ENCODE data around the gene SLC25A42.
"Not testable (repeated sequence)": the region's sequence is repeated elsewhere in the genome, so short reads cannot be mapped to it uniquely, and the experiment has no call there.

The SLC25A42 gene

DNA sequence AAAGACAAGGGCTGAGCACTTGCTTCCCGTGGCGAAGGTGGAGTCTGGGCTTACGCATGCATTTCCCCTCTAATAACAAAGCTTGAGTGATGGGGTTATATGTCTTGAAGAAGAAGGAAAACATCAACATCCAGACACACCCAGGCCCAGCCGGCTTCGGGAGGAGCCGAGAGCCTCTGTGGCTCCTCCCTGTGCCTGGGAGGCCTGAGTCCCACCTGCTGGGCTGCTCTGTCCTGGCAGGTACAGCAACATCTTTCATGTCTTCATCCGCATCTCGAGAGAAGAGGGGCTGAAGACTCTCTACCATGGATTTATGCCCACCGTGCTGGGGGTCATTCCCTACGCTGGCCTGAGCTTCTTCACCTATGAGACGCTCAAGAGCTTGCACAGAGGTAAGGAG, 43.9 kb downstream of the SLC25A42 start:
- no peak for DNase-seq

- peak; percentile 17 for DNase-seq
Observed at GRCh38 chr19:19109601-19110000, 45.8 kb downstream of the SLC25A42 start.

GRCh38 chr19:19110410-19111135, 46.8 kb downstream of the SLC25A42 start:
- DNase-seq = no peak

DNA sequence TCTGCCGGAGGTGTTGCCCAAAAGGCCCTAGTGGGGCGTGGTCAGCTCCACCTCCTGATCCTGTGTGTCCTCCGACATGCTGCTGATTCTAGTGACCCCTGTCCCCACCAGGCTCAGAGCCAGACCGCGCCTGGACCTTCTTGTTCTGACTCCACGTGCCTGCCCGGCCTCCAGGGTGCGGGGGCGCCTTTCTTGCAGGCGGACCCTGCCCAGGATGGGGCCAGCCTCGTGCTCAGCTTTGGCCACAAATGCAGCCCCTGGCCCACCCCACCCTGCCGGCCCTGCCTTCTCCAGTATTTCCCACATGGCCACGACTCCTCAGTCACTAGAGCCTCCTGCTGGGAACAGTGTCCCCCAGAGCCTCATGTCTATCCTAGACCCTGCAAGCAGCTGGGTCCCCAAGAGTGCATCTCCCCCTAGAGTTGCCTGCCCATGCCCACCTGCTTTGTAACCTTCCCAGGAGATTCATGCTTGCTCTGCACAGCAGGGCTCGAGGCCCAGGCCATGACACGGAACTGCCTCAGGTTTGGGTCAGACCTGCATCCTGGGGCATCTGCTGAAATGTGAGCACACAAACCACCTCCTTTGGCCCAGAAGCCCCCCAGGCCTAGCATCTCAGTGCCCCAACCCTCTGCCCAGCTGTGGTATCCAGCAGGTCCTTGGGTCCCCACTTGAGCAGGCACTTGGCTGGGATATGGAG, 47.5 kb downstream of the SLC25A42 start:
- no peak for DNase-seq

DNA sequence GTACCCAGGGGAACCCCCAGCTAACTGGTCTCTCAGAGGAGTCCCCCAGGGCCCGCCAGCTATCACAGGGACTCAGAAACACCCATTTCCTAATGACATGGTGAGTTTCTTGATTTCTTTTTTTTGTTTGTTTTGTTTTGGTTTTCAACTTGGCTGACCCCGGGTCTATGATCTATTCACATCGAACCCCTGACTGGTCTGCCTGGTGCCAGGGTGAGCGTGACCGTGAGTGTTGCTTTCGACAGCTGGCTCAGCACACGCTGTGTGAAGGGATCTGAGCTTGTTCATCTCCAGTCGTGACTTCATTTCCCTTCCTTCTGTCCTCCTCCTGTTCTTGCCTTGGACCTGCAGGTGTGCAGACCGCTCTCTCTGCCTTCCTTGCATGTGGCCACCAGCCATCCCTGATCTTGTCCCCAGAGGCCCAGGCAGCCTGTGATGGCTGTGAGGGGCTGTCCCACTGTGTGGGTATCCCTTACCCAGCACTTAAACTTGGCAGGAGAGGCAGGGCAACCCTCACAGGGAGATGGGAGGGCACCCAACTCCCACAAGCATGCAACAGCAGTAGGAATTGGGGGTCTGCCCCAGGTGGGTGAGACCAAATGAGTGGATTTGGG, 48.3 kb downstream of the SLC25A42 start:
- DNase-seq = no peak

DNA sequence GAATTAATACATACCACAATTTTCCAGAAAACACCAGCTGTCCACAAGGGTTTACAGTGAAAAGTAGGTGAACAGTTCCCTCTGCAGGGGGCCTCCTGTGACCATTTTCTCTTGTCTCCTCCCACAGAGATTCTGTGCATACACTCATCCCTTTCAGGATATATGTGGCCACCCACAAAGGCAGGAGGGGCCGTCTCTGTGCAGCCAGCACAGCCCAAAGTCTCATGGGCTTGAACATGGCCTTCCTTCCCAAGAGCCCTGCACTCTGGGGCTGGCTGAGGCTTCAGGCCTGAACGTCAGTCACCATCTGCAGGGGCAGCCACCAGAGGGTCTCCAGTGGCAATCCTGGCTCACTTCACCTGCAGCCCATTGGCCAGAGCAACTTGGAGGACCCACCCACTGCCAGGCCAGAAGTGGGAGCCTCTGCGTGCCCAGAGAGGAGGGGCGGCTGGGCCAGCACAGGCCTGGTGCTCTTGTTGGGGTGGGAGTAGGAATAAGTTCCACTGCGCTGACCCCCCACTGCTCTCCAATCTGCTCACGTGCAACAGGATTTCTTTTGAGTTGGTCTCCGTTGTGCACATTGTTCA, 49.3 kb downstream of the SLC25A42 start:
- DNase-seq = peak; percentile 37

GRCh38 chr19:19115954-19116353, 52.2 kb downstream of the SLC25A42 start:
- DNase-seq = peak; percentile 15

DNA sequence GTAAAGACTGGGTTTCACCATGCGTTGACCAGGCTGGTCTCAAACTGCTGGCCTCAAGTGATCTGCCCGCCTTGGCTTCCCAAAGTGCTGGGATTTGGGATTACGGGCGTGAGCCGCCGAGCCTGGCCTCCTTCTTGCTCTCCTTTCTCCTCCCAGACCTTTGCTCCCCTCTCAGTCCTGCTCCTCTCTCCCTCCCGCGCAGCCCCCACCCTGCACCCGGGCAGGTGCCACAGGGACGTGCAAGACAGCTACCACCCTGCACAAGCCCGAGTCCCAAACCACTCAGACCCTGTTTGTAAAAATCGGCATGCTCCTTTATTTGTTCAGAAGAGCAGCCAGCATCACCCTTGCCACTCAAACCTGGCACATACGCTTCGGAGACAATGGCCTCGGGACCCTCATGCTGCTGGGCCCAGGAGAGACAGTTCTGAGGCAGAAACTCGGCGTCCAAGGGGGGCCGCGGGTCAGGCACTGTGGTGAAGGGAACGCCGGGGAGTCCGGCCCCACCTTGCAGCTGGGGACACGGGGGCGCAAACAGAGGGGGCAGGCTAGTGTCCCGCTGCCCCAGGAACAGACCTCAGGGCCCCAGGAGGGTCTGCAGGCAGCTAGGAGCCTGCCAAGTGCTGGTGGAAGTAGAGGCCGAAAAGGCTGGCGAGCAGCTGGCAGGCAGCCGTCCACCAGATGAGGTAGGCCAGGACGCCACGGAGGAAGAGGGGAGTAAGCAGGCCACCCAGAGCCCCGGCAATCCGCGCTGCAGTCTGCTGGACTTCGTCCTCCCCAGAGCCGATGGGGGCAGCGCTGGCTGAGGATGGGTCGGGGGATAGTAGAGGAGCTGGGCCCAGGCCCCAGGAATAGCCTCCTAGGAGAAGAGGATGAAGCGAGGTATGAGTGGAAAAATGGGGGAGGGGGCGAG, 55.8 kb downstream of the SLC25A42 start:
- no peak for DNase-seq

DNA sequence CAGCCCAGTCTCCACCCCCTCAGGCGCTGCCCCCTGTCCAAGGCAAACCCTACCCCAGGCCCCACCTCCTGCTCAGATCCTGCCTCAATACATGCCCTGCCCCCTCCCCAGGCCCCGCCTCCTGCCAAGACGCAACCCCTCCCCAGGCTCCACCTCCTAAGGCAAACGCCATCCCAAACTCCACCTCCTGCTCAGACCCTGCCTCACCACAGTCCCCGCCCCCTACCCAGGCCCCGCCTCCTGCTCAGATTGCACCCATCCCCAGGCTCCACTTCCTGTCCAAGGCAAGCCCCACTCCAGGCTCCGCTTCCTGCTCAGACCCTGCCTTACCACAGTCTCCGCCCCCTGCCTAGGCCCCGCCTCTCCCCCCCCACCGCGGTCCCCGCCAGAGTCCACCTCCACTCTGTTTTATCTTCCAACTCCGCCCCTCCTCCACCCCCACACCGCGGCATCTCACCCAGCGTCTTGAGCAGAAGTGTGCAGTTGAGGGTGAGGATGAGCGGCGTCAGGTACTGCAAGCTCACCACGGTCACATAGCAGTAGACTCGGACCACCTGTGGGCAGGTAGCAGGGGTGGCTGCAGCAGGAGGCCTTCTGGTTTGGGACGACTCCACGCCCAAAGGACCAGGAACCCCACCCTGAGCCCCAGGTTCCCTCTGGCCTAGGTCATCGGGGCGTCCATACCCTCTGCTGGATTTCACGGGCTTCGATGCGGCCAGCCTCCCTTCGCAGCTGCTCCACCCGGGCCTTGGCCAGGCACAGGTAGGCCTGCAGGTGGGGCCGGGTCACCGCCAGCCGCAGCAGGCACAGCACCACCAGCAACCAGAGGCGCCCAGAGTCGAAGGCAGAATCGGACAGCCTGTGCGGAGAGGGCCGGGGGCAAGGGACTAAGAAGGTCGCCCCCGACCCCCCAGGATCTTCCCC, 56.8 kb downstream of the SLC25A42 start:
- DNase-seq = peak; percentile 34

DNA sequence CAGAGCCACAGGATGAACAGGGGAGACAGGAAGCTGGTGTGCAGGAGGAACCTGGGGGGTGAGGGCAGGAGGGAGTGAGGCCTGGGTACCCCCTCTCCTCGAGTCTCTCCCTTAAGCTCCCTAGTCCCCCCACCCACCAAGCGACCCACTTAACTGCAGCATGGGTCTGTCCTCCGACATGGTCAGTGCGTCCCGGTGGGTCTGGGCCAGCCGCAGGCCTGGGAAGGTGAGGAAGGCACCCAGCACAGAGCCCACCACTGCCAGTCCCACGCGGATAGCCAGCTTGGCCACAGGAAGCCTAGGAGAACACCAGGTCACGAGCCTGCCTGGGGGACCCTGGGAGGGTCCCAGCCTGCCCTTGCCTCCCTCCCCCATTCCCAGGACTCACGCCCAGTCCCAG, 57.6 kb downstream of the SLC25A42 start:
- no peak for DNase-seq

GRCh38 chr19:19122902-19123301, 59.1 kb downstream of the SLC25A42 start:
- no peak for DNase-seq

- DNase-seq = no peak
Observed at GRCh38 chr19:19123386-19123785, 59.6 kb downstream of the SLC25A42 start.

- no peak for DNase-seq
Observed at GRCh38 chr19:19126102-19126501, 62.3 kb downstream of the SLC25A42 start.

GRCh38 chr19:19131989-19132388, 68.2 kb downstream of the SLC25A42 start:
- DNase-seq = no peak

DNA sequence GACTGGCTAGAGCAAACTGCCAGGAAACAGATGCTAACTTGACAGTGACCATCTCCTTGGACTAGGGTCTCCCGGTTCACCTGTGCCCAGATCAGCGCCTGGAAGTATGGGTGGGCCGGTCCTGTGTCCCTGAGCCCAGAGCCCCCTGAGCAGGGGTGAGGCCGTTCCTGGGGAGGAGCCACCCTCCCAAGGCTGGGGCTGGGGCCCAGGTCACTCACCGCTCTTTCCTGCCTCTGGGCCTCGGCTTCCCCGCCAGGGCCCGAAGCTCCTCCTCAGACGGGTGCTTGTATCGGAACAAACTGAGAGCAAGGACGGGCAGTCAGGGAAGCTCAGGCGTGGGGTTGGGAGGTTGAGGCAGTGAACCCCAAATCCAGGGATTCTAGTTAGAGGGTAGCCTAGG, 69.1 kb downstream of the SLC25A42 start:
- DNase-seq = no peak

DNA sequence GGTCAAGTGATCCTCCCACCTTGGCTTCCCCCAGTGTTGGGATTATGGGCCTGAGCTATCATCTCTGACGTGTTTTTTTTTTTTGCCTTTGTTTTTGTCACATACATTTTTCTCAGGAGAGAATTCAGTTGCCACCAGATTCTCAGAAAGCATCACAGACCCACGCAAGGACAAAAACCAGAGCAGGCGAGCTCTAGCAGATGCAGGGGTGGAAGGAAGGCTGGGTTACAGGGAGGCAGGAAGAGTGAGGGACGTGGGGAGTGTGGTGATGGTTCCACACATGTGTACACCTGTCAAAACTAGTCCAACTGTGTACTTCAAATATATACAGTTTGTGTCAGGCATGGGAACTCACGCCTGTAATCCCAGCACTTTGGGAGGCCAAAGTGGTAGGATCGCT, 70.2 kb downstream of the SLC25A42 start:
- no peak for DNase-seq

DNA sequence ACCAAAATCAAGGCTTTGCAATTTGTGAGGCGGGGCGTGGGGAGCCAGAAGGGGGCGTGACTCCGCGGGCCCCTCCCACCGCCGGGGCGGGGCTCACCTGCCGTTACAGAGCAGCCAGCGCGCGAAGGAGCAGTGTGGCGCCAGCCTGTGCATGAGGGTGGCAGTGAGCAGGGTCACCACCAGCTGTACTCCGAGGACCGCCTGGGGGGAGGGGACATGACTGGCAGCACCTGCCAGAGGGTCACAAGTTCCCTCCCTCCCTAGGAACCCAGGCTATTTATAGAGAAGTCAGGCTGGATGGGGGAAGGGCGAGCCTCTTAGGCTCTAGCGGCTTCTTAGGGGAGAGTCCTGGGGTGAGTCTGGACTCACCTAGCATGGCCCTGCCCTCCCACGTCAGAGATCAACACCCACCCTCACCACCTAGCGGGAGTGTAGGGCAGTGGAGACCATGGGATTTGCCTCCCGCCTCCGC, 70.9 kb downstream of the SLC25A42 start:
- DNase-seq = no peak

GRCh38 chr19:19135713-19136112, 71.9 kb downstream of the SLC25A42 start:
- DNase-seq = not testable (repeated sequence)

GRCh38 chr19:19137556-19138108, 73.8 kb downstream of the SLC25A42 start:
- no peak for DNase-seq

DNA sequence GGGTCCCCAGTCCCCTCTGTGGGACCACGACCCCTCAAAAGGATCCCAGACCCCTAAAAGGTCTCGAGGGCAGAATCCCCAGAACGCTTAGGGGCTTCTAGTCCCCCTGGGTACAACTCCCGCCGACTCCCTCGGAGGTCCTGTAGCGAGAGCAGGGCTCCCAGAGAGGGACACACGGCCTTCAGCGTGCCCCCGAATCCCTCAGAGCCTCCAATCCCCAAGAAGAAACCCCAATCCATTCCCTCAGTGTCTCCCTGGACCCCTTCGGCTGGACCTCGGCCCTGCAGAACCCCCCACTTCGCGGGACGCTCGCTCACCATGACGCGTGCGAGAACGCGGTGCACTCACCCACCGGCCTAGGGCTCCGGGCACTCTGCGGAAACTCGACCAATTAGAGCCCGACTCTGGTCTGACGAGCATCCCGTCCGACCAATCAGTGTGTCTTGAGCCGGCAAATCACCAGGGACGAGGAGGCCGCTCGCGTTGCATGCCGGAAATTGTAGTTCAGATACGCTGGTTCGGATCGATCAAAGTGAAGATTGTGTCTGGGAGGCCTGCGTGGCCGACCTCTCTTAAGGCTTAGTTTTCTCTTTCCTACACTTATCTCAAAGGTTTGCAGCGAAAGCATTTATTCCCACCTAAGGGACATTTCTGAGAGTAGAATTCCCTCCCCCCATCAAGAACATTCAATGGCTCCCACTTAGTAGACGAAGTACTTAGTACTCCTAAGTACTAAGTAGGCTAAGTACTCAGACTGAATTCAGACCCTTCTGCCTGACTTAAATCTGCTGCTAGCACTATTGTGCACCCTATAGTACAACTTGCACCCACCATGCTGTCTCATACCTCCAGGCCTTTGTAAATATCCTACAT, 74.6 kb downstream of the SLC25A42 start, which contains the start of gene TMEM161A:
TMEM161A (minus strand) TSS at position 370 of the 873 bp plus-strand sequence; CDS start at position 320, 50 bp downstream.
- peak; percentile 100 for DNase-seq

Measured in HCEC 1CT (cell line).